Measurements from ENCODE around the gene HIVEP3.

The HIVEP3 gene

DNA sequence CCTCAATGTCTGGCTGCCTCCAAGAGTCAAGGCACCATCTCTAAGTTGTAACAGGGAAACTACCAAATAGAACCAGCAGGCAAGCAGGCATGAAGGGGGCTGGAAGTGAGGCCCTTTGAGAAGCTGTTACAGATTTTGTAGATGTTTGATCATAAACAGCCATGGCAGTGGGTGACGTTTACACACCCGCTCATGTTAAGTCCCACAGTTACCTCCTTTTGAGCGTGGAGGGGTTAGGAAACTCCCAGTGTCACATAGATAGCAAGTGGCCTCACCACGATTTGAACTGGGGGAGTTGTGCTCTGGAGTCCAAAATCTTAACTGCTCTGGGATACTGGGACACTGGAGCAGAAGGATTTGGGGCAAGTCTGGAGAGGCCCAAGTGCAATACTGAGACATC is 192.4 kb downstream of the HIVEP3 start:
- no peak for DNase-seq

DNA sequence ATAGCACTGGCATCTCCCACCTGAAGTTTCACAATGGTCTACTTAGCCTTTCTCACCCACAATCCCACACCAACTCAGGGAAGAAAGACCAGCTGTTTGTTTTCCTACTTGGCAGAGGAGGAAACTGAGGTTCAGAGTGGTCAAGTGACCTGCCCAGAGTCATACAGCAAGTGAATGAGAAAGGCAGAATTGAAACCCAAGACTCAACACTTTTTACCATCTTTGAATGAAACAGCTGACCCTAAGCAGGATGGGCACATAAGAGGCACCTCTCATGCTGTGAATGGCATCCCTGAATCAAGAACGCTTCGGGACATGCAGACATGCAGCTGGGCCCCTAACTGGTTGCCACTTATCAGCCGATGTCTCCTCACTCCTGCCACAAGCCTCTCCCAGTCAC is 193.8 kb downstream of the HIVEP3 start:
- DNase-seq = no peak

DNA sequence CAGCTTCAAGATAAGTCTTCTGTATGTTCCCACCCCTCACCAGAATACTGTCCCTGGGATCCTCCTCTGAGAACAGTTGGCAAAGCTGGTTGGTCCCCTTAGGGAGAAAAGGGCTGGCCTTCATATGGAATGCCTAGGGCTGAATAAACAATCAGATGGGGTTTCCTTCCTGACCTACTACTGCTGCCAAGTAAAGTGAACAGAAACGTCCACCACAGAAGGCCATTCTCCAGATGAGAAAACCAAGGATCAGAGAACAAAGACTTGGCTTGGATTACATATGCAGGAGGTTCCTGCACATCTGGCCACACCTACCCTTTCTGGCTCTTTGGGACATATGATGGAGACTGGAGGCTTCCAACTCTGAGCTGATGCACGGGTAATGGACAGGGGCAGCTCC is 194.5 kb downstream of the HIVEP3 start:
- no peak for DNase-seq

DNA sequence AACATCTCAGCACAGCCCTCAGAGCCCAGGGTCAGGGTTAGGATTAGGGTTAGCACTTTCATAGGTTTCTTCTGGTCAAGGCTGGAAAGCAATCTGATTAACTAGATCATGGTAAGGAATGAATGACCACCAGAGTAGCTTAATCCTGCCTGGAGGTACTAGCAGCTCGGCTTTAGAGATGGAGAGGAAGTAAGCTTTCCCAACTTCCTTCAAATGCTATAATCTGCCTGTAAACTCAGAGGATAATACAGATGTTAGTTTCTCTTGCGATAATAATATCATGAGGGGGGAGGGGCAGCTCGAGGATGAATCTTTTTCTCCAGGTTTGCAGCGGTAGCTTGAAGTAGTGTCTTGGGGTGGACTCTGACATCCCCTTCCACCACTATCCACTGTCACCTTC is 194.9 kb downstream of the HIVEP3 start:
- no peak for DNase-seq

DNA sequence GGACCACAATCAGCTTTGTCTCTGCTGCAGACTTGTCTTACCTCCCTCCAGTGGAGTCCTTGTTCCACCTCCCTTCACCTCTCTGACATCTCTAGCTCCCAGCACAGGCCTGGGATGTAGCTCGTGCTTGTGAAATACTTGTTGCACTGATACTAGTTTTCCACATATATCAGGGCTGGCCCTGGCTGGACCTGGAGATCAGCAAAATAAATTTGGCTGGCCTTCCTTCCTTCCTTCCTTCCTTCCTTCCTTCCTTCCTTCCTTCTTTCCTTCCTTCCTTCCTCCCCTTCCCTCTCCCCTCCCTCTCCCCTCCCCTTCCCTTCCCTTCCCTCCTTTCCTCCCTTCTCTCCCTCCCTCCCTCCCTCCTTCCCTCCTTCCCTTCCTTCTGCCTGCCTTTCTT is 196.5 kb downstream of the HIVEP3 start:
- DNase-seq = no peak

DNA sequence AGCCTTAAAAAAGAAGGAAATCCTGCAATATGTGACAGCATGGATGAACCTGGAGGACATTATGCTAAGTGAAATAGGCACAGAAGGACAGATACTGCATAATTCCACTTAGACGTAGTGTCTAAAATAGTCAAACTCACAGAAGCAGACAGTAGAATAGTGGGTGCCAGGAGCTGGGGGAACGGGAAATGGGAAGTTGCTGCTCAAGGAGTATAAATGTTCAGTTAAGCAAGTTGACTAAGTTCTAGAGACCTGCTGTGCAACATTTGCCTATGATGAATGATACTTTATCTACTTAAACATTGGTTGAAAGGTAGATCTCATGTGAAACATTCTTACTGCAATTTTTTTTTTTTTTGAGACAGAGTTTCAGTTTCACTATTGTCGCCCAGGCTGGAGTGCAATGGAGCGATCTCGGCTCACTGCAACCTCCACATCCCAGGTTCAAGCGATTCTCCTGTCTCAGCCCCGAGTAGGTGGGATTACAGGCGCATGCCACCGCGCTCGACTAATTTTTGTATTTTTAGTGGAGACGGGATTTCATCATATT is 197.8 kb downstream of the HIVEP3 start:
- DNase-seq = no peak

- DNase-seq = no peak
These were observed 199.1 kb downstream of the HIVEP3 start for GRCh38 chr1:41719590-41719989.

- no peak for DNase-seq
These were observed 199.6 kb downstream of the HIVEP3 start for GRCh38 chr1:41719128-41719527.

DNA sequence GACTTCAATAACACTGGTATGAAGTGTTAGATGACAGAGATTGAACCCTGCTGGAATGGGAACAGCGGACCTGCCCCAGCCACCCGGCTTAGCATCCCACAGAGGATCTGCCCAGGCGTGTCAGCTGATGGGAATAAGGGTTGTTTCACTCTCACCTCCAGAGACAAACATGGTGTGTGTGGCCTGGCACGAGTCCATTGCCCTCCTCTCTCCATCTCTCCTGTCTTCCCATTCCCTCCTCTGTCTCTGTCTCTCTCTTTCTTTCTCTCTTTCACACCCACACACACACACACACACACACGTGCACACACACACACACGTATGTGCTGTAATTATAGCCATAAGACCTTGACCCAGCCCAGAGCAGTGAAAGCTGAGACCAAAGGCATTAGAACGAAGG is 200.2 kb downstream of the HIVEP3 start:
- no peak for DNase-seq

DNA sequence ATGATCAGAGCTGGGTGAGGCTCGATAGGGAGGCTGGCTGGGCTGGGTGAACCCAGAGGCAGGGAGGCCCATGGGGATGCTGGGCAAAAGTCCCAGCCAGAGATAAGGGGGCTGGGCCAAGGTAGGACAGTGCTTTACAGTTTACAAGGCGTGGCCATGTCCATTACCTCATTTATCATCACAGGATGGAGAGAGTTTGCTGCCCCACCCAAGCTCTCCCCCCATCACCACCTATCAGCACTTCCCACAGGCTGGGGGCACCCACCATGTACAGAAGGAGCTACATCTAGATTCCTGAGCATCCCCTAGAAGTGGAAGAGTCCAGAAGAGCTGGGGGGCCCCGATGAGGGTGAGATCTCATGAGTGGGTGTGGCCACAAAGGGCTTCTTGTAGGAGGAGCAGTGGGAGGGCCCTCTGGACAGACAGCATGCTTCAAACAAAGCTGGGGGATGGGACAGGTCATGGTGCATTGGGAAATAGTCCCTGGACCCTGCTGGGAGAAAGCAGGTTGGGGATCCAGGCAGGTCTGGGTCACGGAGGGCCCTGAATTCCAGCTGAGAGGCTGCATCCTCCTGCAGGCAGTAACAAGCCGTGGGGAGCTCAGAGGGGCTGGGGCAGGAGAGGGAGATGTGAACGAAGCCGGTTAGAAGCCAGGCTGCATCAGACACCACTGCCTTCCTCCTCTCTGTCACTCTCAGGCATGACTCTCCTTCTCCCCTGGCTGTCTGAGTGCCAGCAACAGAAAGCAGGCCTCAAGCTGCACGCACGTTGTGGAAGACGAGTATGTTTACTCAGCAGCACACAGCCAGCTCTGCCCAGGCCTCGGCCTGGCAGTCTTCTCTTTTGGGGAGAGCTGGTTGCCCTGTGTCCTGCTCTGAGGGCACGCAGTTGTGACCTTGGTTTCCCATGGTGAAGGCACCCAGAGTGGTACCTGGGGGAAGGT is 202.3 kb downstream of the HIVEP3 start:
- DNase-seq = no peak

- DNase-seq = no peak
These were observed 203.2 kb downstream of the HIVEP3 start for GRCh38 chr1:41715441-41716095.

DNA sequence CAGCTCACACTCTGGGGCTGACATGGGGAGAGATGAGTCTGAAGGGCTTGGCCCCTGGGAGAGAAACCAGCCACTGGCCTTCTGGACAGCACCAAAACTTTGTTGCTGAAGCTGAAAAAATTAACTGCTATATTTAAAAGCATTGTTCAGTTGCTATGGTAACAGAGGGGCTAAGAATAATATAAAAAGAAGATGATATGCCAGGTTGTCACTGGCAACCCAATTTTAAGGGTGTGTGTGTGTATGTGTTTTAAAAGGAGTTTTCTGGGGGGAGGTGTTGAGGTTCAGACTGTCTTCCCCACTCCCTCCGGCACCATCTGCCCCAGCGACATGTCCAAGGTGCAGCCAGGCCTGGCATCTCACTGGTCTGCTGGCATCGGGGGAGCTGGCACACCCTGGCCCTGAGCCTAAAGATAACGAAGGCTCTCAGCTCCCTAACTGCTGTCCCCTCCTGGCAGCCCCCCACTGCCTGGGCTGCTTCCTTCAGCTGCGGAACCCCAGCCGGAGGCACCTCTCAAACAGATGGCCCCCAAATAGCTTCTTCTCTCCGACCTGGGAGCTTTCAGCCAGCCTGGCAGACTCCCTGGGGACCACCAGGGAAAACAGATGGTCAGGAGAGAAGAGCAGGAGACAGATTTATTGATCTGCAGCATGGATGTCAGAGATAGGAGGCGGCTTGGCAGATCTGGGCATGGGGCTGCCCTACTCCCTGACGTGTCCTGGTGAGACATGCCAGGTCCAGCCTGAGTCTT is 203.9 kb downstream of the HIVEP3 start:
- DNase-seq = no peak

GRCh38 chr1:41713557-41714327 is 205.0 kb downstream of the HIVEP3 start:
- no peak for DNase-seq

- no peak for DNase-seq
These were observed 205.6 kb downstream of the HIVEP3 start for GRCh38 chr1:41713141-41713540.

GRCh38 chr1:41712695-41713094 is 206.0 kb downstream of the HIVEP3 start:
- no peak for DNase-seq

- no peak for DNase-seq
These were observed 206.6 kb downstream of the HIVEP3 start for GRCh38 chr1:41712081-41712480.

GRCh38 chr1:41711581-41711980 is 207.1 kb downstream of the HIVEP3 start:
- DNase-seq = no peak

- DNase-seq = no peak
These were observed 207.7 kb downstream of the HIVEP3 start for GRCh38 chr1:41710980-41711379.

DNA sequence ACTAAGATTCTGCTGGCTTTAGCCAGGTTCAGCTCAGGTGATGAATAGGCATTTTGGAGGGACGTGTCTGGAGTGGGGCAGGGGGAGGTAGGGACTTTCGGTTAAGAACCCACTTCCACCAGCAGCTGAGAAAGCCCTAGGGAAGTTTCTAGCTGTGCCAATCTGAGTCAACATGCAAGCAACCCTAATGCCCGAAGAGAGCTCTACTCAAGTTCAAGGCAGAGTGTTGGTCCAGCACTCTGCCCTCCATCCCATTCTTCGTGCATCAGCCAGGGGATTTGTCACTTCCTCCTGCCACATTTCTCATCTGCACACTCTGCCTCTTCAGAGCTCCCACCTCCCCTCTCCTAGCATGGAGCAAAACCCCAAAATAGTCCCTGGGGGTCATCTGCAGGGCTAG is 208.8 kb downstream of the HIVEP3 start:
- DNase-seq = no peak

DNA sequence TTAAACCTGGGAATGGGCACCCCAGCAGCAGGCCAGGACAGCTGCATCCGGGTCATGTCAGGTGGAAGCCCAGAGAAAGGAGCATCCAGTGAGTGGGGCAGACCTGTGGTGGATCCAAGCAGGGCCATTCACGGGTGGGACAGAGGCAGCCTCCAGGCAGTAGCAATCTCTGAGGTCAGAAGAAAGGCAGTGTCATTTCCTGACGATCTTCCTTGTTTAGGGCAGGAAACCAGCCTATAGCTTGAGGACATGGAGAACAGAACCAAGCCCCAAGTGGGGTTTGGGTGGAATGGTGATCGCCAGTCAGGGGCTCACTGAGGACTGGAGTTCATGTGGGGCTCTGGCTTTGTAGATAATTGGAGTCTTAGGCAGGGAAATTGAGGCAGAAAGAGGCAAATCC is 209.4 kb downstream of the HIVEP3 start:
- no peak for DNase-seq

GRCh38 chr1:41708332-41708731 is 210.4 kb downstream of the HIVEP3 start:
- no peak for DNase-seq

- DNase-seq = no peak
These were observed 210.9 kb downstream of the HIVEP3 start for GRCh38 chr1:41707793-41708192.

GRCh38 chr1:41705798-41706197 is 212.9 kb downstream of the HIVEP3 start:
- no peak for DNase-seq
